ENCODE measurements around the gene GCH1.

The GCH1 gene

DNA sequence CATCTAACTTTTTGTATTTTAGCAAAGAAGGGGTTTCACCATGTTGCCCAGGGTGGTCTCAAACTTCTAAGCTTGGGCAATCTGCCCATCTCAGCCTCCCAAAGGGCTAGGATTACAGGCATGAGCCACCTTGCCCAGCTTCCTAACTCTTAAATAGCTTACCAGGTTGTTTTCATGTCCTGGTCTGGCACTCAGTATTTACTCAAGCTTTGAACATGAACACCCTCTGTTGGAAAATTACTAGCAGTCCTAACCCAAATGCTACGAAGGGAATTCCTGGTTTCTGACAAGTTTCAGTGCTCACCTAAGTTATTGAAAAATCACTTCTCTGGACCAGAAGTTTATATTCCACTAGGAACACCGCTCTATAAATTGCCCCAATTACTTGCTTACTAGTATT lies 32.5 kb upstream of the GCH1 start:
- H3K36me3 ChIP-seq (replicated peaks; ENCODE audit: low read depth, low read length): peaks cover 9% of the 10 kb centered on the region
- no peaks in the 10 kb centered on the region for H3K9me3 ChIP-seq (ENCODE audit: insufficient read depth, low read length)
- no peaks in the 10 kb centered on the region for H3K27me3 ChIP-seq (ENCODE audit: low read depth, low read length)
- no peak overlapping the region for H3K9ac ChIP-seq (ENCODE audit: low read length)
- H4K20me1 ChIP-seq (ENCODE audit: insufficient read depth, low read length): no peaks in the 10 kb centered on the region
- TF ChIP-seq EZH2phosphoT487 (IDR thresholded peaks at IDR 0.05; ENCODE audit: low read depth): no peak
- TF ChIP-seq, protein P1, sequence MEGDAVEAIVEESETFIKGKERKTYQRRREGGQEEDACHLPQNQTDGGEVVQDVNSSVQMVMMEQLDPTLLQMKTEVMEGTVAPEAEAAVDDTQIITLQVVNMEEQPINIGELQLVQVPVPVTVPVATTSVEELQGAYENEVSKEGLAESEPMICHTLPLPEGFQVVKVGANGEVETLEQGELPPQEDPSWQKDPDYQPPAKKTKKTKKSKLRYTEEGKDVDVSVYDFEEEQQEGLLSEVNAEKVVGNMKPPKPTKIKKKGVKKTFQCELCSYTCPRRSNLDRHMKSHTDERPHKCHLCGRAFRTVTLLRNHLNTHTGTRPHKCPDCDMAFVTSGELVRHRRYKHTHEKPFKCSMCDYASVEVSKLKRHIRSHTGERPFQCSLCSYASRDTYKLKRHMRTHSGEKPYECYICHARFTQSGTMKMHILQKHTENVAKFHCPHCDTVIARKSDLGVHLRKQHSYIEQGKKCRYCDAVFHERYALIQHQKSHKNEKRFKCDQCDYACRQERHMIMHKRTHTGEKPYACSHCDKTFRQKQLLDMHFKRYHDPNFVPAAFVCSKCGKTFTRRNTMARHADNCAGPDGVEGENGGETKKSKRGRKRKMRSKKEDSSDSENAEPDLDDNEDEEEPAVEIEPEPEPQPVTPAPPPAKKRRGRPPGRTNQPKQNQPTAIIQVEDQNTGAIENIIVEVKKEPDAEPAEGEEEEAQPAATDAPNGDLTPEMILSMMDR (IDR thresholded peaks at IDR 0.05; ENCODE audit: low read depth, low read length): no peak
- H2AFZ ChIP-seq (ENCODE audit: low read depth, low read length): no peak overlapping the region
- no peaks in the 10 kb centered on the region for H3K79me2 ChIP-seq (ENCODE audit: low read length)
- no peaks in the 10 kb centered on the region for H3K4me1 ChIP-seq (ENCODE audit: low read length)
- no peak overlapping the region for H3K4me3 ChIP-seq (ENCODE audit: low read length)
- H3K27ac ChIP-seq (ENCODE audit: low read length): no peak overlapping the region
- no peak overlapping the region for H3K4me2 ChIP-seq (ENCODE audit: low read length)

- Histone ChIP-seq H4K20me1 (ENCODE audit: insufficient read depth, low read length) (no peaks in the 10 kb centered on the region), H2AFZ (ENCODE audit: low read depth, low read length) (no peak overlapping the region), H3K27ac (ENCODE audit: low read length) (no peak overlapping the region), H3K4me2 (ENCODE audit: low read length) (no peak overlapping the region), H3K36me3 (replicated peaks; ENCODE audit: low read depth, low read length) (peaks cover 6% of the 10 kb centered on the region), H3K79me2 (ENCODE audit: low read length) (no peaks in the 10 kb centered on the region), H3K4me3 (ENCODE audit: low read length) (no peak overlapping the region), H3K9me3 (ENCODE audit: insufficient read depth, low read length) (no peaks in the 10 kb centered on the region), H3K9ac (ENCODE audit: low read length) (no peak overlapping the region), H3K27me3 (ENCODE audit: low read depth, low read length) (no peaks in the 10 kb centered on the region), H3K4me1 (ENCODE audit: low read length) (no peaks in the 10 kb centered on the region)
- TF ChIP-seq EZH2phosphoT487 (IDR thresholded peaks at IDR 0.05; ENCODE audit: low read depth): no peak
- TF ChIP-seq, protein P1 (IDR thresholded peaks at IDR 0.05; ENCODE audit: low read depth, low read length): no peak
These were observed 30.4 kb upstream of the GCH1 start for GRCh38 chr14:54933006-54933405.

GRCh38 chr14:54931598-54932340 lies 29.1 kb upstream of the GCH1 start:
- no peak overlapping the region for H3K4me2 ChIP-seq (ENCODE audit: low read length)
- H4K20me1 ChIP-seq (ENCODE audit: insufficient read depth, low read length): no peaks in the 10 kb centered on the region
- H3K9ac ChIP-seq (ENCODE audit: low read length): no peak overlapping the region
- H3K79me2 ChIP-seq (ENCODE audit: low read length): no peaks in the 10 kb centered on the region
- no peak overlapping the region for H3K4me3 ChIP-seq (ENCODE audit: low read length)
- no peak for TF ChIP-seq EZH2phosphoT487 (IDR thresholded peaks at IDR 0.05; ENCODE audit: low read depth)
- TF ChIP-seq, protein P1 (IDR thresholded peaks at IDR 0.05; ENCODE audit: low read depth, low read length): no peak
- no peak overlapping the region for H3K27ac ChIP-seq (ENCODE audit: low read length)
- no peaks in the 10 kb centered on the region for H3K9me3 ChIP-seq (ENCODE audit: insufficient read depth, low read length)
- no peaks in the 10 kb centered on the region for H3K27me3 ChIP-seq (ENCODE audit: low read depth, low read length)
- H3K4me1 ChIP-seq (ENCODE audit: low read length): no peaks in the 10 kb centered on the region
- no peak overlapping the region for H2AFZ ChIP-seq (ENCODE audit: low read depth, low read length)
- peaks cover 4% of the 10 kb centered on the region for H3K36me3 ChIP-seq (replicated peaks; ENCODE audit: low read depth, low read length)

DNA sequence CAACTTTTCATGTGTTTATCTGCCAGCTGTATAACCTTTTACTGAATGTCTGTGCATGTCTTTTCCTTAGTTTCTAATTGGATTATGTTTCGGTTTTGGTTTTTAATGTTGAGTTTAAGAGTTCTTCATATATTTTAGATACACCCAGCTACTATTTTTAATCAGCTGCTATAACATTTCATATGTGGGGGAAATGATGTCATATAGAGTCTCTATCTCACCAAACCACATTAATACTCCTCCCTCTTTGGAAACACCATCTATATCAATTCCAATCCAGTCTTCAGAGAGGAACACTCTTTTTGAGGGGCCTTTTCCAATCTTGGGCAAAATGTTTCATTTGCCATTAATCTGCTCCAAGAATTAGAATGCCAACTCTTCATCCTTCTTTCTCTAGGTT lies 28.5 kb upstream of the GCH1 start:
- Histone ChIP-seq H3K4me2 (ENCODE audit: low read length) (no peak overlapping the region), H3K9me3 (ENCODE audit: insufficient read depth, low read length) (no peaks in the 10 kb centered on the region), H3K79me2 (ENCODE audit: low read length) (no peaks in the 10 kb centered on the region), H3K4me3 (ENCODE audit: low read length) (no peak overlapping the region), H3K27ac (ENCODE audit: low read length) (no peak overlapping the region), H3K9ac (ENCODE audit: low read length) (no peak overlapping the region), H3K4me1 (ENCODE audit: low read length) (no peaks in the 10 kb centered on the region), H3K27me3 (ENCODE audit: low read depth, low read length) (no peaks in the 10 kb centered on the region), H2AFZ (ENCODE audit: low read depth, low read length) (no peak overlapping the region), H3K36me3 (replicated peaks; ENCODE audit: low read depth, low read length) (no peaks in the 10 kb centered on the region), H4K20me1 (ENCODE audit: insufficient read depth, low read length) (no peaks in the 10 kb centered on the region)
- TF ChIP-seq, protein P1 (IDR thresholded peaks at IDR 0.05; ENCODE audit: low read depth, low read length): no peak
- no peak for TF ChIP-seq EZH2phosphoT487 (IDR thresholded peaks at IDR 0.05; ENCODE audit: low read depth)

Data from OCI-LY3 (cell line).